ENCODE results near the gene CPNE9. TPM values are rescaled to one million over a fixed set of nuclear protein-coding genes. Genes with fewer than 3 reads are reported as not detected.
"Not testable (repeated sequence)": the region's sequence is repeated elsewhere in the genome, so short reads cannot be mapped to it uniquely, and the experiment has no call there.

CPNE9 gene
- total RNA-seq, 1 donor from 2014 or later: not detected

DNA sequence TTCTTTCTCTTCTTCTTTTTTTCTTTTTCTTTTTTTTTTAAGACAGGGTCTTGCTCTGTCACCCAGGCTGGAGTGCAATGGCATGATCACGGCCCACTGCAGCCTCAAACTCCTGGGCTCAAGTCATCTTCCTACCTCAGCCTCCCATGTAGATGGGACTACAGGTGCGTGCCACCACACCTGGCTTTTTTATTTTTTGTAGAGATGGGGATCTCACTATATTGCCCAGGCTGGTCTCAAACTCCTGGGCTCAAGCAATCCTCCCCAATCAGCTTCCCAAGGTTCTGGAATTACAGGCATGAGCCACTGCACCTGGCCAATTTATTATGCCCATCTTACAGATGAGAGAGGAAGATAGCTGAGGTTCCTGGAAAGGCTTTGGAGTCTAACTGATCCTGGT is 67.4 kb downstream of the CPNE9 start:
- H3K27me3 Mint-ChIP-seq; intact Hi-C loops (cut with micrococcal nuclease); DNase-seq; H3K9me3 Mint-ChIP-seq: not testable (repeated sequence)
- Mint-ChIP-seq H3K27ac (peak overlapping the region; percentile 45), H3K4me1 (peaks cover 45% of the 10 kb centered on the region), H3K36me3 (ENCODE audit: low read depth) (peaks cover 22% of the 10 kb centered on the region), H3K4me3 (peak overlapping the region; percentile 82)

GRCh38 chr3:9776896-9777693 is 73.5 kb downstream of the CPNE9 start:
- Mint-ChIP-seq H3K4me3 (peak overlapping the region; percentile 73), H3K27ac (peak overlapping the region; percentile 88), H3K36me3 (ENCODE audit: low read depth) (peaks cover 27% of the 10 kb centered on the region), H3K9me3 (peaks cover 4% of the 10 kb centered on the region), H3K27me3 (no peaks in the 10 kb centered on the region), H3K4me1 (peaks cover 58% of the 10 kb centered on the region)
- intact Hi-C loops (cut with micrococcal nuclease): loop anchor here (5.0 kb wide), 1 partner anchor 475 kb away; no protein-coding TSS in a partner anchor
- DNase-seq: no peak

DNA sequence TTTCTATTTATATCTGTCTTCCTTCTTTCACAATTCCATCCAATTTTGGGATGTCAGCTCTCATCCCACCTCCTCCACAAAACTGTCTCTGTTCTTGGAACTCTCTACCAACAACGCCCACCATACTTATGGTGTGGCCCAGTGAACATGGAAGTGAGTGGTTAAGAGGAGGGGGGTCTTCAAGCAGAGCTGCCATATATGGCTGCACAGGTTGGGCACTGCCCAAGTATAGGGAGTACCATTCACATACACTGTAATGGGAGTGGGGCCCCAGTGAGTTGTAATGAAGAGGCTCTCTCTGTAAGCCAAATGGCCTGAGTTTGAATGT is 74.0 kb downstream of the CPNE9 start:
- Mint-ChIP-seq H3K9me3 (peaks cover 4% of the 10 kb centered on the region), H3K36me3 (ENCODE audit: low read depth) (peaks cover 32% of the 10 kb centered on the region), H3K27me3 (no peaks in the 10 kb centered on the region), H3K4me3 (peak overlapping the region; percentile 73), H3K4me1 (peaks cover 58% of the 10 kb centered on the region), H3K27ac (peak overlapping the region; percentile 88)
- intact Hi-C loops (cut with micrococcal nuclease): loop anchor here (1.0 to 5.0 kb wide), 5 partner anchors 7 to 475 kb away; partner anchors contain the start of gene TADA3
- no peak for DNase-seq

DNA sequence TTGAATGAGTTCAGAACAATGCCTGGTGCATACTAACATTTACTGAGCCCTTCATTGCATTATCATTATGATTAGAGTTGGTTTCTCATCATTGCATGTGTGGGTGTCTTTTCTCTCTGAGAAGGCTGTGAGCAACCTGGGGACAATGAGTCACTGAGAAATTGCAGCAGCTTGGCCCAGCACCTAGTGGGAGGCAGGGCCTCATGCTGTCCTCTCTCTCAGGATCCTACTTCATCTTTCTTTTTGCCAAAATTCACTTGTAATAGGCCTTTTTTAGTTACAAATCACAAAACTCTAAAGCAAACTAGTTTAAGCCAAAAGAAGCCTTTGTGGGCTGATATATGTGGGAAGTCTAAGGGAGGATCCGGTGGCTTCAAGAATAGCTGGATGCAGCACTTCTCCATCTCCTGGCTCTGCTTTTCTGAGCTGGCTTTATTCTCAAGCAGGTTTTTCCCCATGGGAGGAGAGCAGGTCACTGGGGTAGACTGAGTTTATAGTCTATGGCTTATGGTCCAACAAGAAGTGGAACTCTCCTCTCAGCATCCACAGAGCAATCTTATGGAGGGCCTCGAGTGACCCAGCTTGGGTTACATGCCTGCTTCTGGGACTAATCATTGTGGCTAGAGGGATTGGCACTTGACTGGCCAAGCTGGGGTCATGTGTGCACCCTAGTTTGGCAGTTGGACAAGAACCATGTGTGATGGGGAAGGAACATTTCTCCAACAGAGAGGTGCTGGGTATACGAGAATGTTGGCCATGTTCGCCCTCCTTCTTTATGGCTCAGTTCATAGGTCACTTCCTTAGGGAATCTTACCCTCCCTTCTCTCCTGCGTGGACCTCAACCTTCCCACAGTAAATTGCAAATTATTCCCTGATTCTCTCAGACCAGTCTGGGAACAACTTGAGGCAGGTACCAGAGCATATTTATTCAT is 74.8 kb downstream of the CPNE9 start:
- DNase-seq: peak; percentile 70
- Mint-ChIP-seq H3K4me3 (peak overlapping the region; percentile 73), H3K4me1 (peaks cover 60% of the 10 kb centered on the region), H3K27ac (peak overlapping the region; percentile 88), H3K27me3 (no peaks in the 10 kb centered on the region), H3K9me3 (peaks cover 4% of the 10 kb centered on the region), H3K36me3 (ENCODE audit: low read depth) (peaks cover 36% of the 10 kb centered on the region)
- intact Hi-C loops (cut with micrococcal nuclease): loop anchor here (1.0 to 5.0 kb wide), 5 partner anchors 8 to 474 kb away; partner anchors contain the start of gene TADA3

DNA sequence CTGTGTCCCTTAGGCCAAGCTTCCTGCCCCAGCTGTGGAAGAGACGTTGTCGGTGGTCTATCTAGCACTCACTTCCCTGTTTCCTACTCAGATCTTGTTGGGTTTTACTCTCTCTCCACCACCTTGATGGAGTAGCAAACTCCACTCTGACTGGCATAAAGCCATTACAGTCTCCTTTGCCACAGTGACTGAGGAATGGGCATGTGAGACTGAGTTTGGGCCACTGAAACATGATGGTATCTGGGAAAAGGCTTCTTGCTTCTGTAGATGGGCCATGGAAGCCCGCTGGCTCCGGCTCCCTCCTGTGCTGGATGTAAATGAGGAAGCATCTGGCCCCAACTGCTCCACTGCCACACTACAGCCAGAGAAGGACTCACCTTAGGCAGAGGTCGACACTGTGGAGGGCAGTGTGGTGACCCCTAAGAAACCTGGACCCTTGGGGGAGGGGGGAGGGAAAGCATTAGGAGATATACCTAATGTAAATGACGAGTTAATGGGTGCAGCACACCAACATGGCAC is 75.5 kb downstream of the CPNE9 start:
- peak overlapping the region; percentile 88 for H3K27ac Mint-ChIP-seq
- peaks cover 60% of the 10 kb centered on the region for H3K4me1 Mint-ChIP-seq
- no peak for DNase-seq
- H3K27me3 Mint-ChIP-seq: no peaks in the 10 kb centered on the region
- H3K4me3 Mint-ChIP-seq: peak overlapping the region; percentile 73
- peaks cover 39% of the 10 kb centered on the region for H3K36me3 Mint-ChIP-seq (ENCODE audit: low read depth)
- intact Hi-C loops (cut with micrococcal nuclease): loop anchor here (5.0 kb wide), 1 partner anchor 473 kb away; no protein-coding TSS in a partner anchor
- peaks cover 4% of the 10 kb centered on the region for H3K9me3 Mint-ChIP-seq

Other genes with a start within 250 kb of the CPNE9 start
- not detected in 2 replicates for gene LHFPL4, start 150.0 kb upstream of the CPNE9 start, total RNA-seq
- 42.6 and 43.4 TPM in 2 replicates for gene MTMR14, start 54.3 kb upstream of the CPNE9 start, total RNA-seq
- gene BRPF1, start 27.9 kb downstream of the CPNE9 start, total RNA-seq: 41.7 and 45.3 TPM in 2 replicates
- gene OGG1, start 46.1 kb downstream of the CPNE9 start, total RNA-seq: 37.0 and 41.1 TPM in 2 replicates
- gene CAMK1, start 66.1 kb downstream of the CPNE9 start, total RNA-seq: 81.0 and 83.7 TPM in 2 replicates
- gene TADA3, start 88.6 kb downstream of the CPNE9 start, total RNA-seq: 63.4 and 64.6 TPM in 2 replicates
- 263 and 267 TPM in 2 replicates for gene ARPC4, start 89.2 kb downstream of the CPNE9 start, total RNA-seq
- 33.2 and 37.7 TPM in 2 replicates for gene TTLL3, start 106.4 kb downstream of the CPNE9 start, total RNA-seq
- 84.3 and 85.7 TPM in 2 replicates for gene RPUSD3, start 140.2 kb downstream of the CPNE9 start, total RNA-seq
- gene CIDEC, start 176.4 kb downstream of the CPNE9 start, total RNA-seq: not detected in 2 replicates
- 39.5 and 41.0 TPM in 2 replicates for gene JAGN1, start 186.8 kb downstream of the CPNE9 start, total RNA-seq
- gene IL17RE, start 199.0 kb downstream of the CPNE9 start, total RNA-seq: 1.1 TPM in 2 replicates
- 0.28 and 0.42 TPM in 2 replicates for gene IL17RC, start 213.3 kb downstream of the CPNE9 start, total RNA-seq
- gene CRELD1, start 230.0 kb downstream of the CPNE9 start, total RNA-seq: 22.7 and 23.4 TPM in 2 replicates
- gene PRRT3, start 248.6 kb downstream of the CPNE9 start, total RNA-seq: 11.8 and 13.5 TPM in 2 replicates